ENCODE data around the gene RBPJL. TPM values are rescaled to one million over a fixed set of nuclear protein-coding genes. Genes with fewer than 3 reads are reported as not detected.

Gene RBPJL
- total and polyA plus RNA-seq, 2 of the 13 experiments (the other 11 are each of a cell fraction or from before 2014, with no cell fraction given): not detected

GRCh38 chr20:45303586-45304463 lies 2.8 kb upstream of the RBPJL start:
- Histone ChIP-seq H3K79me2 (ENCODE audit: insufficient read depth, low read length) (no peaks in the 10 kb centered on the region), H4K20me1 (ENCODE audit: insufficient read depth, low read length) (no peaks in the 10 kb centered on the region), H3K27ac (ENCODE audit: extremely low read length, insufficient read depth, low read length) (no peak overlapping the region), H3K9ac (ENCODE audit: insufficient read depth, low read depth, low read length) (no peak overlapping the region), H3K36me3 (replicated peaks in 1 of 2; ENCODE audit: control insufficient read depth in 1 of 2, insufficient read depth in 2 of 2, low read length in 2 of 2) (no peaks in the 10 kb centered on the region), H3K27me3 (ENCODE audit: control insufficient read depth in 1 of 2, insufficient read depth in 2 of 2, low read length in 2 of 2) (peaks cover 5 to 28% of the 10 kb centered on the region in 2 experiments; a peak in 3 of 5 replicates), H3K9me3 (ENCODE audit: low read length) (no peaks in the 10 kb centered on the region), H2AFZ (ENCODE audit: low read length) (no peak overlapping the region), H3K4me1 (ENCODE audit: insufficient read depth, low read length) (0 out of 2 replicates have a peak, but pooled peaks cover 4% of the 10 kb centered on the region), H3K4me3 (replicated peaks in 1 of 3; ENCODE audit: insufficient read depth in 1 of 3, low read depth in 2 of 3, low read length in 3 of 3) (no peak overlapping the region), H3K4me2 (ENCODE audit: low read depth, low read length) (no peak overlapping the region)
- TF ChIP-seq DNMT1 (CRISPR knock-in tag; IDR thresholded peaks at IDR 0.05) (peak; percentile 62; the same call in 1 of the 2 replicates), EZH2 (conservative IDR thresholded peaks at IDR 0.05; ENCODE audit: low read depth, low read length) (no peak)
- BruUV-seq (replicated peaks): no TSS peak
- ChIA-PET CTCF (ENCODE audit: low intra/inter-chr PET ratio, low total read pairs) (no interaction called here), POLR2A (no interaction called here)
- no peak for DNase-seq (ENCODE audit: low spot score)
- ATAC-seq: no peak
- WGBS (ENCODE audit: low lambda C conversion rate): 67% methylated on average over 46 of the region's 47 CpGs
- no peak for FAIRE-seq
- intact Hi-C loops (cut with micrococcal nuclease; ENCODE audit: unreplicated experiment) (no loop called here), in situ Hi-C loops (cut with HindIII; ENCODE audit: extremely low pct_ligation_motif_present, low pct_unique_long_range_greater_than_20kb) (no loop called here)

DNA sequence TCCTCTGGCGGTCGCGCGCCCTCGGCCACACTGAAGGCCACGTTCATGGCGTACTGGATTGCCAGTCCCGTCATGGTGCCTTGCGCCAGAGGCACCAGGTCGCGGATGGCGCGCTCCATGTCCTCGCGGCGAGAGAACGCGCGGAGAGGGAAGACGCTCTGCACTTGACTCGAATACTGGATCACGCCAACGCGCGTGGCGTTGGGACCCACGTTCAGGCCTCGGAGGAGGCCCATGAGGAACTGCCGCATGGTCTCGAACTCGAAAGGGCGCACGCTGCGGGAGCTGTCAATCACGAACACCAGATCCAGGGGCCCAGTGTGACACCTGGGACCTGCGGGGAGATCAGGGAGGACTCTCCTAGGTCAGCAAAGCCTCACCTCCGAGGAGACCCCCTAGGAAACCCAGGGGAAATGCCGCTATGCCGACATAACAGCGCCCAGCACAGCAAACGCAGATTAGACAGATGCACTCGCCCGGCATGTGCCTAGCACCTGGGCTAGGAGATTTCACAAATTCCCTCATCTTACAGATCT lies 2.1 kb upstream of the RBPJL start:
- Histone ChIP-seq H4K20me1 (ENCODE audit: insufficient read depth, low read length) (no peaks in the 10 kb centered on the region), H3K4me3 (replicated peaks in 1 of 3; ENCODE audit: insufficient read depth in 1 of 3, low read depth in 2 of 3, low read length in 3 of 3) (no peak overlapping the region), H3K9me3 (ENCODE audit: low read length) (no peaks in the 10 kb centered on the region), H3K27ac (ENCODE audit: extremely low read length, insufficient read depth, low read length) (no peak overlapping the region), H3K79me2 (ENCODE audit: insufficient read depth, low read length) (no peaks in the 10 kb centered on the region), H3K36me3 (replicated peaks in 1 of 2; ENCODE audit: control insufficient read depth in 1 of 2, insufficient read depth in 2 of 2, low read length in 2 of 2) (no peaks in the 10 kb centered on the region), H3K4me2 (ENCODE audit: low read depth, low read length) (no peak overlapping the region), H3K9ac (ENCODE audit: insufficient read depth, low read depth, low read length) (no peak overlapping the region), H3K4me1 (ENCODE audit: insufficient read depth, low read length) (0 out of 2 replicates have a peak, but pooled peaks cover 4% of the 10 kb centered on the region), H2AFZ (ENCODE audit: low read length) (no peak overlapping the region), H3K27me3 (ENCODE audit: control insufficient read depth in 1 of 2, insufficient read depth in 2 of 2, low read length in 2 of 2) (peaks cover 6 to 32% of the 10 kb centered on the region in 2 experiments; a peak in 4 of 5 replicates)
- ChIA-PET POLR2A (no interaction called here), CTCF (ENCODE audit: low intra/inter-chr PET ratio, low total read pairs) (no interaction called here)
- ATAC-seq (no peak), DNase-seq (ENCODE audit: low spot score) (no peak), FAIRE-seq (no peak)
- 78% methylated on average over 43 of the region's 43 CpGs for WGBS (ENCODE audit: low lambda C conversion rate)
- intact Hi-C loops (cut with micrococcal nuclease; ENCODE audit: unreplicated experiment) (no loop called here), in situ Hi-C loops (cut with HindIII; ENCODE audit: extremely low pct_ligation_motif_present, low pct_unique_long_range_greater_than_20kb) (no loop called here)
- BruUV-seq (replicated peaks): no TSS peak
- TF ChIP-seq ISX (CRISPR knock-in tag; conservative IDR thresholded peaks at IDR 0.05) (no peak), ZBTB33 (CRISPR knock-in tag; IDR thresholded peaks at IDR 0.05) (no peak), RNF2 (conservative IDR thresholded peaks at IDR 0.05; ENCODE audit: low read depth) (no peak), ZNF235 (CRISPR knock-in tag; IDR thresholded peaks at IDR 0.05; ENCODE audit: borderline replicate concordance) (no peak), ZNF619 (CRISPR knock-in tag; IDR thresholded peaks at IDR 0.05) (no peak), ZMYM3 (CRISPR knock-in tag; IDR thresholded peaks at IDR 0.05) (no peak), ZNF225 (CRISPR knock-in tag; IDR thresholded peaks at IDR 0.05) (0 out of 2 replicates have a peak, but pooled peaks have one; percentile 25), MYC (CRISPR knock-in tag; IDR thresholded peaks at IDR 0.05; ENCODE audit: borderline replicate concordance) (0 out of 2 replicates have a peak, but pooled peaks have one; percentile 18), ZNF253 (CRISPR knock-in tag; IDR thresholded peaks at IDR 0.05; ENCODE audit: borderline replicate concordance) (no peak), MBNL3 (CRISPR knock-in tag; conservative IDR thresholded peaks at IDR 0.05) (no peak), BRD4 (CRISPR knock-in tag; IDR thresholded peaks at IDR 0.05) (0 out of 2 replicates have a peak, but pooled peaks have one; percentile 35)
- TF ChIP-seq, protein P1, sequence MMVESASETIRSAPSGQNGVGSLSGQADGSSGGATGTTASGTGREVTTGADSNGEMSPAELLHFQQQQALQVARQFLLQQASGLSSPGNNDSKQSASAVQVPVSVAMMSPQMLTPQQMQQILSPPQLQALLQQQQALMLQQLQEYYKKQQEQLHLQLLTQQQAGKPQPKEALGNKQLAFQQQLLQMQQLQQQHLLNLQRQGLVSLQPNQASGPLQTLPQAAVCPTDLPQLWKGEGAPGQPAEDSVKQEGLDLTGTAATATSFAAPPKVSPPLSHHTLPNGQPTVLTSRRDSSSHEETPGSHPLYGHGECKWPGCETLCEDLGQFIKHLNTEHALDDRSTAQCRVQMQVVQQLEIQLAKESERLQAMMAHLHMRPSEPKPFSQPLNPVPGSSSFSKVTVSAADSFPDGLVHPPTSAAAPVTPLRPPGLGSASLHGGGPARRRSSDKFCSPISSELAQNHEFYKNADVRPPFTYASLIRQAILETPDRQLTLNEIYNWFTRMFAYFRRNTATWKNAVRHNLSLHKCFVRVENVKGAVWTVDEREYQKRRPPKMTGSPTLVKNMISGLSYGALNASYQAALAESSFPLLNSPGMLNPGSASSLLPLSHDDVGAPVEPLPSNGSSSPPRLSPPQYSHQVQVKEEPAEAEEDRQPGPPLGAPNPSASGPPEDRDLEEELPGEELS (CRISPR knock-in tag; IDR thresholded peaks at IDR 0.05): no peak

All from HepG2 (cell line).